Dendritic cell treated with granulocyte-macrophage colony-stimulating factor and Interleukin-4, amounts not matched to agents 40 ng/mL and 50 ng/mL, for 4 days (primary cell): ENCODE results near the gene KCNJ1.

Source experiments
- H3K27ac Mint-ChIP-seq: one replicate; pipeline ENCODE4 v1.8.0; 2022; ENCODE audit warnings: mild to moderate bottlenecking, mixed read lengths
- H3K27me3 Mint-ChIP-seq: one replicate; pipeline ENCODE4 v1.8.0; 2022; ENCODE audit warnings: mild to moderate bottlenecking, mixed read lengths
- H3K36me3 Mint-ChIP-seq: one replicate; pipeline ENCODE4 v1.8.0; 2022; ENCODE audit warnings: low read depth, mixed read lengths
- H3K4me1 Mint-ChIP-seq: one replicate; pipeline ENCODE4 v1.8.0; 2022; ENCODE audit warnings: low read depth, mixed read lengths
- H3K4me3 Mint-ChIP-seq: one replicate; pipeline ENCODE4 v1.8.0; 2022; ENCODE audit warnings: mild to moderate bottlenecking, moderate library complexity, mixed read lengths
- H3K9me3 Mint-ChIP-seq: one replicate; pipeline ENCODE4 v1.8.0; 2022; ENCODE audit warnings: mixed read lengths
- intact Hi-C: fragments of 100-400 bp; cut with micrococcal nuclease; formaldehyde crosslinking; loops from one replicate; pipeline ENCODE4 v1.15.0; 2022

Gene KCNJ1

GRCh38 chr11:128867277-128867676 is at the start of gene KCNJ1:
Gene KCNJ1, minus strand, starts transcription at chr11:128867296. Its CDS starts 27,053 bp downstream, at chr11:128840243.
- Mint-ChIP-seq H3K27me3 (no peaks in the 10 kb centered on the region), H3K4me1 (no peaks in the 10 kb centered on the region), H3K9me3 (no peaks in the 10 kb centered on the region), H3K4me3 (no peak within 1 kb of the TSS), H3K27ac (no peak within 1 kb of the TSS), H3K36me3 (no peaks in the 10 kb centered on the region)
- intact Hi-C loops = no loop called here

- H3K4me1 Mint-ChIP-seq = peaks cover 16% of the 10 kb centered on the region
- intact Hi-C loops = no loop called here
- no peak overlapping the region for H3K4me3 Mint-ChIP-seq
Observed at GRCh38 chr11:128916681-128917080, 49.6 kb upstream of the KCNJ1 start.

GRCh38 chr11:128916037-128916572 is 49.0 kb upstream of the KCNJ1 start:
- H3K27me3 Mint-ChIP-seq = peaks cover 2% of the 10 kb centered on the region
- no peaks in the 10 kb centered on the region for H3K36me3 Mint-ChIP-seq
- peaks cover 16% of the 10 kb centered on the region for H3K4me1 Mint-ChIP-seq
- H3K27ac Mint-ChIP-seq = no peak overlapping the region
- intact Hi-C loops = no loop called here
- no peak overlapping the region for H3K4me3 Mint-ChIP-seq
- H3K9me3 Mint-ChIP-seq = peaks cover 11% of the 10 kb centered on the region

More at GRCh38 chr11:128916681-128917080, 49.6 kb upstream of the KCNJ1 start:
- peaks cover 11% of the 10 kb centered on the region for H3K9me3 Mint-ChIP-seq
- H3K36me3 Mint-ChIP-seq = no peaks in the 10 kb centered on the region
- no peak overlapping the region for H3K27ac Mint-ChIP-seq
- peaks cover 2% of the 10 kb centered on the region for H3K27me3 Mint-ChIP-seq

GRCh38 chr11:128915149-128915521 is 48.0 kb upstream of the KCNJ1 start:
- intact Hi-C loops = no loop called here
- Mint-ChIP-seq H3K9me3 (peaks cover 11% of the 10 kb centered on the region), H3K36me3 (no peaks in the 10 kb centered on the region), H3K4me1 (peaks cover 16% of the 10 kb centered on the region), H3K27ac (no peak overlapping the region), H3K27me3 (no peaks in the 10 kb centered on the region), H3K4me3 (no peak overlapping the region)

- H3K9me3 Mint-ChIP-seq = peaks cover 11% of the 10 kb centered on the region
- no peaks in the 10 kb centered on the region for H3K27me3 Mint-ChIP-seq
- intact Hi-C loops = no loop called here
- H3K27ac Mint-ChIP-seq = peak overlapping the region; percentile 16
- H3K36me3 Mint-ChIP-seq = no peaks in the 10 kb centered on the region
- no peak overlapping the region for H3K4me3 Mint-ChIP-seq
- peaks cover 20% of the 10 kb centered on the region for H3K4me1 Mint-ChIP-seq
Observed at GRCh38 chr11:128914216-128915148, 47.4 kb upstream of the KCNJ1 start.

GRCh38 chr11:128913806-128914205 is 46.7 kb upstream of the KCNJ1 start:
- Mint-ChIP-seq H3K27me3 (peaks cover 3% of the 10 kb centered on the region), H3K4me3 (no peak overlapping the region), H3K36me3 (no peaks in the 10 kb centered on the region), H3K27ac (peak overlapping the region; percentile 16), H3K4me1 (peaks cover 20% of the 10 kb centered on the region), H3K9me3 (peaks cover 11% of the 10 kb centered on the region)
- intact Hi-C loops = no loop called here

- peak overlapping the region; percentile 13 for H3K27ac Mint-ChIP-seq
- H3K4me1 Mint-ChIP-seq = peaks cover 35% of the 10 kb centered on the region
- no peak overlapping the region for H3K4me3 Mint-ChIP-seq
- peaks cover 3% of the 10 kb centered on the region for H3K27me3 Mint-ChIP-seq
- intact Hi-C loops = no loop called here
- H3K9me3 Mint-ChIP-seq = peaks cover 11% of the 10 kb centered on the region
- no peaks in the 10 kb centered on the region for H3K36me3 Mint-ChIP-seq
Observed at GRCh38 chr11:128911701-128912100, 44.6 kb upstream of the KCNJ1 start.

GRCh38 chr11:128911239-128911638 is 44.1 kb upstream of the KCNJ1 start:
- intact Hi-C loops = no loop called here
- peaks cover 36% of the 10 kb centered on the region for H3K4me1 Mint-ChIP-seq
- H3K4me3 Mint-ChIP-seq = no peak overlapping the region
- peaks cover 3% of the 10 kb centered on the region for H3K27me3 Mint-ChIP-seq
- peaks cover 10% of the 10 kb centered on the region for H3K9me3 Mint-ChIP-seq
- H3K27ac Mint-ChIP-seq = no peak overlapping the region
- H3K36me3 Mint-ChIP-seq = no peaks in the 10 kb centered on the region

- peaks cover 3% of the 10 kb centered on the region for H3K27me3 Mint-ChIP-seq
- H3K4me3 Mint-ChIP-seq = no peak overlapping the region
- no peaks in the 10 kb centered on the region for H3K36me3 Mint-ChIP-seq
- H3K4me1 Mint-ChIP-seq = peaks cover 39% of the 10 kb centered on the region
- H3K9me3 Mint-ChIP-seq = peaks cover 4% of the 10 kb centered on the region
- intact Hi-C loops = no loop called here
- H3K27ac Mint-ChIP-seq = no peak overlapping the region
Observed at GRCh38 chr11:128910576-128910975, 43.5 kb upstream of the KCNJ1 start.

- Mint-ChIP-seq H3K36me3 (no peaks in the 10 kb centered on the region), H3K27ac (peak overlapping the region; percentile 72), H3K4me3 (no peak overlapping the region), H3K9me3 (no peaks in the 10 kb centered on the region), H3K4me1 (peaks cover 45% of the 10 kb centered on the region), H3K27me3 (peaks cover 3% of the 10 kb centered on the region)
- intact Hi-C loops = no loop called here
Observed at GRCh38 chr11:128909438-128910125, 42.5 kb upstream of the KCNJ1 start.

- Mint-ChIP-seq H3K9me3 (no peaks in the 10 kb centered on the region), H3K4me1 (peaks cover 55% of the 10 kb centered on the region), H3K27me3 (peaks cover 9% of the 10 kb centered on the region), H3K36me3 (no peaks in the 10 kb centered on the region), H3K27ac (peak overlapping the region; percentile 72), H3K4me3 (peak overlapping the region; percentile 23)
- intact Hi-C loops = no loop called here
Observed at GRCh38 chr11:128908391-128909246, 41.5 kb upstream of the KCNJ1 start.

- intact Hi-C loops = loop anchor here (2.0 kb wide), 1 partner anchor 17 kb away; the partner anchor contains the start of gene KCNJ5
- H3K27ac Mint-ChIP-seq = peak overlapping the region; percentile 87
- H3K4me3 Mint-ChIP-seq = no peak overlapping the region
- H3K9me3 Mint-ChIP-seq = no peaks in the 10 kb centered on the region
- peaks cover 60% of the 10 kb centered on the region for H3K4me1 Mint-ChIP-seq
- no peaks in the 10 kb centered on the region for H3K36me3 Mint-ChIP-seq
- peaks cover 13% of the 10 kb centered on the region for H3K27me3 Mint-ChIP-seq
Observed at GRCh38 chr11:128907585-128907984, 40.5 kb upstream of the KCNJ1 start.
